CD4-positive, alpha-beta T cell treated with Interleukin-17A for 1 hour (primary cell): ENCODE data around the gene SLBP.
"Not testable (repeated sequence)": the region's sequence is repeated elsewhere in the genome, so short reads cannot be mapped to it uniquely, and the experiment has no call there.

Experiments
- DNase-seq: peaks from one replicate; pipeline ENCODE4 v3.0.0-alpha.2; 2020

Gene SLBP

DNA sequence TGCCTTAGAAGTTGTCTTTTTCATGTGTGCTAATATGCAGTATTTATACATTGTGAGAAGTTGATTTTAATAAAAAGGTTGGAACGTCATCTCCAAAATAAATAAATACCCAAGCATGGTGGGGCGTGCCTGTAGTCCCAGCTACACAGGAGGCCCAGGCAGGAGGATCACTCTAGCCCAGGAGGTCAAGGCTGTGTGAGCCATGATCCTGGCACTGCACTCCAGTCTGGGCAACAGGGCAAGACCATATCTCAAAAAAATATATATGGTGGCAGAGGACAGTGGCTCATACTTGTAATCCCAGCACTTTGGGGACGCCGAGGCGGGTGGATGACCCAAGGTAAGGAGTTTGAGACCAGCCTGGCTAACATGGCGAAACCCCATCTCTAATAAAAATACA lies 6.4 kb downstream of the SLBP start:
- no peak for DNase-seq

DNA sequence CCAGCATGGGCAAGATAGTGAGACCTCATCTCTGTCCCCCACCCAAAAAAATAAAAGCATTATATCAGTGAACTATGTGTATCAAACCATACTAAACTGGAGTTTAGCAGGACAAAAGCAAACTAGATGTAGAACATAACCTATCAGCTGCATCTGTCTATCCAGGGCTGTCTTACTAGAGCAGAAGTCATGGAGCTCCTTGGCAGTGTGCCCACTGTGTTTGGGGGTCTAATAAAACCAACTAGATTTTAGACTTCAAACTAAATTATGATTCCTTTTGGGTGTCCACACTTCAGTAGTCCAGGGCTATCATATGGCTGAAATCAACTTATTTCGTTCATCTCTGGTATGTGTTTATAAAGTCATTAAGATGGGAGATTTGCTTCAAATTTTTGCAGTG lies 8.3 kb downstream of the SLBP start:
- DNase-seq: no peak

DNA sequence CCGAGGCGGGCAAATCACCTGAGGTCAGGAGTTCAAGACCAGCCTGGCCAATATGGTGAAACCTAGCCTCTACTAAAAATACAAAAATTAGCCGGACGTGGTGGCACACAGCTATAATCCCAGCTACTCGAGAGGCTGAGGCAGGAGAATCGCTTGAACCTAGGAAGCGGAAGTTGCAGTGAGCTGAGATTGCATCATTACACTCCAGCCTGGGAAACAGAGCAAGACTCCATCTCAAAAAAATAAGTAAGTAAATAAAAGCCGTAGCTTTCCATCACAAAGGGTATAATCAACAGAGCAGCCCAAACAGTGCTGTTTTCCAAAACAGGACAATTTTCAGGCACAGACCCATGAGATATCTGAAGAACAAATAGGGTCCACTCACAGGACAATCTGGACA lies 10.4 kb downstream of the SLBP start:
- DNase-seq: not testable (repeated sequence)

DNA sequence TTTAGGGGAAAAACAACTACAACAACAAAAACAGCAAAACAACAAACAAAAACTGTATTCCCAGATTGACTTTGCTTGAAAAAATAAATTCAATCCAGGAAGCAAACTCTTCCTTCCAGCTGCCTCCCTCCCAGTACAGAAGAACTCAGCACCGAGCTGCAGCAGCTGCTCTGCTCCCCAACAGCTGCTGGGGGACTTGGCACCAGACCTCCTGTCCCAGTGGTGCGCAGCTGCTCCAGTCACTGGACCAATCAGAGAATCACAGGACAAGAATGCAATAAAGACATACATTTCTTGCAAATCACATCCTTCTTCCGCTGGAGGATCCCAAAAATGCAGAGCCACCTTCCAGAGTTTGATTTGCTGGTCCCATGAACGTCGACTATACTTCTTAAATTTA lies 16.2 kb downstream of the SLBP start:
- no peak for DNase-seq

DNA sequence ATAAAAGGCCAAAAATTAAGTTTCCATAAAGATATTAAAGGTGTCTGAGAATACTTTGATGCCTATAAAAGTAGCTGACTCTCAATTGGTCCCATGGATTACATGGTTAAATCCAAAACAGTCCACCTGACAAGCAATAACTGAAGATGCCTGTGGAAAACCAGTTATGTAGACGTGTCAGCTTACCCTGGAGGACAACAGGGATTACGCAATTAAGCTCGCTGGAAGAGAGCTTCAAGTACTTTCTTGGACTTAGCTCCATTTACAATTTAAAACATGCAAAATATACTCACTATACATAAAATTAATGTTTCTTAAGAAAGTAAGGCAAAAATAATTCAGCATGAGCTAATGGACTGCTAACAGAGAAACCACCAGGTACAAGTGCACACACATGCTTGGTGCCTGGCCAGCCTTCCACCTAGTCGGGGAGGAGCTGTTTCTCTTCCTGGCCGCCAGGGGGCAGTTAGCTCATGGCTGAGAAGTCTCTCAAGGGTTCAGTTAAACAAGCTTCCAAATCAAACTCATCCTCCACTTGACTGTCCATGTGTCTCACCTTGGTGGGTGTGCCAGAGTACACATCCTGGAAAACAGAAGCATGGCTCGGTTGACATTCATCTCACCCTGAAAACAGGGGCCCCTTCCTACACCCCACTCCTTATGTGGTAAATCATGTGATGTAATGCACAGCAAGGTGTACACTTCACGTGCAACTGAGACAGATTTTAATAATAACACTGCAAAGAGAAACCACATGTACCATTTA lies 18.8 kb downstream of the SLBP start:
- peak; percentile 87 for DNase-seq

DNA sequence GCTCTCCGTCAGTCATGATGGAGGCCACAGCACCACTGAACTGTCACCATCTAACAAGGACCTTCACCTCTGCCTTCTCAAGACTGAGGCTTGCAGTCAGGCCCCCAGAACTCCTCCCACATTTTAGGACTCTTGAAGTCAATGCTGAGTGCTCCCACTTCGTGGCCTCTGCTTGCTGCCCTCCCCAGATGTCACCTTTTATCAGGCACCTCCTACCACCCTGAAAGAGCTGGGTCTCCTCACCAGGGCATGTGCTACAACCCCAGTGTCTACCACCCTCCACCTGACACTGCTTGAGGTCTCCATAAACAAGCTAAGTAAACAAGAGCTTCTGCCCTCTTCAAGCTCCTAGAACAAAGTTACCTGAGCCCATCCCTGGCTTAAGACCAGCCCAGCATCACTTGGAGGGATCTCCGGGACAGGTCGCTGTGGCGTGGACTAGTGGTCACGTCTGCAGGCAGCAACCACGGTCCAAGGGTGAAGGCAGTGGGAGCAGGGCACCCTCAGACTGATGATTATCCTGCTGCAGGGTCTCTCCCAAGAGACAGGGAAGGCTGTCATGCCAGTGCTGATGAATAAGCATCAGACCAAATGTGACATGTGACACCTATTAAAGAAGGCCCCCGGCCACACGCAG lies 20.3 kb downstream of the SLBP start:
- DNase-seq: no peak

DNA sequence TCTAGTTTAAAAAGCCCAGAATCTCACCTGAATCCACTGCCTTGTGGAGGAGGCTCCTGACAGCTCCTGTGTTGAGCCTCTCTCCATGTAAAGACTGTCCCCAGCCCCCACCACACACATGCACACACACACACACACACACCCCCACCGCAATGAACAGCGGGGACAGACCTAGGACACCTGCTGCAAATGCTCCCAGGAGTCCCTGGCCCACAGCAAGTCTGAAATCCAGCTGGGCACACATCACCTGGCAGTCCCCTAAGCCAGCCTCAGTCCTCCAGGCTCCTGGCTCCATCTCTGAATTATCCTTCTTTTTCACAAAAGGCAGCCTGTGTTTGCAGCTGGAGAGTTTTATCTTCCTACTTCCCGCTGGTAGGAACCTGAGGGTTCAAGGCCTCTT lies 21.4 kb downstream of the SLBP start:
- DNase-seq: no peak

DNA sequence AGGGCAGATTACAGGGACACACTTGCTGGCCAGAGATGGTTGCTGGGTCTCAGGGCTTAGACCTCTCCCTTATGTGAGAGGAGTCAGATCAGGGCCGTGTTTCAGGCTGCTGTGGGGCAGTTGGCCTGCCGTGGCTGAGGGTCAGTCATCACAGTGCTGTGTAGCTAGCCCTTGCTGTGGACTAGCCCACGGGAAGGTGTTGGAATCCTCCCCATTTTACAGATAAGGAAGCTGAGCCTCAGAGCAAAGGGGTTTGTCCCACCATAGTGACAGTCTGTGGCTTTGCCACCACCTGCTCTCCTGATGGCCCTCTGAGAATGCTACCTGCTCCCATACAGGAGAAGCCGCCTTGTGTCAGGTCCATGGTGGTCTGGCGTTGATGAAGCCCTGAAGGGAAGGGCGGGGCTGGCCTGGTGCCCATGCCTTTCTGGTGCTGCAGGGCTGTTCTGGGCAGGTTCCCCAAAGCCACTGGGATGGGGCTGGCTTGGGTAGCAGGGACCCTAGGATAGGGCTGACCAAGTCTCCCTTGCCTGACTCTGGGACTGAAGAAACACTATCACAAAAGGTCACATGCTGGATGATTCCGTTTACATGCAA lies 25.6 kb downstream of the SLBP start:
- DNase-seq: no peak

DNA sequence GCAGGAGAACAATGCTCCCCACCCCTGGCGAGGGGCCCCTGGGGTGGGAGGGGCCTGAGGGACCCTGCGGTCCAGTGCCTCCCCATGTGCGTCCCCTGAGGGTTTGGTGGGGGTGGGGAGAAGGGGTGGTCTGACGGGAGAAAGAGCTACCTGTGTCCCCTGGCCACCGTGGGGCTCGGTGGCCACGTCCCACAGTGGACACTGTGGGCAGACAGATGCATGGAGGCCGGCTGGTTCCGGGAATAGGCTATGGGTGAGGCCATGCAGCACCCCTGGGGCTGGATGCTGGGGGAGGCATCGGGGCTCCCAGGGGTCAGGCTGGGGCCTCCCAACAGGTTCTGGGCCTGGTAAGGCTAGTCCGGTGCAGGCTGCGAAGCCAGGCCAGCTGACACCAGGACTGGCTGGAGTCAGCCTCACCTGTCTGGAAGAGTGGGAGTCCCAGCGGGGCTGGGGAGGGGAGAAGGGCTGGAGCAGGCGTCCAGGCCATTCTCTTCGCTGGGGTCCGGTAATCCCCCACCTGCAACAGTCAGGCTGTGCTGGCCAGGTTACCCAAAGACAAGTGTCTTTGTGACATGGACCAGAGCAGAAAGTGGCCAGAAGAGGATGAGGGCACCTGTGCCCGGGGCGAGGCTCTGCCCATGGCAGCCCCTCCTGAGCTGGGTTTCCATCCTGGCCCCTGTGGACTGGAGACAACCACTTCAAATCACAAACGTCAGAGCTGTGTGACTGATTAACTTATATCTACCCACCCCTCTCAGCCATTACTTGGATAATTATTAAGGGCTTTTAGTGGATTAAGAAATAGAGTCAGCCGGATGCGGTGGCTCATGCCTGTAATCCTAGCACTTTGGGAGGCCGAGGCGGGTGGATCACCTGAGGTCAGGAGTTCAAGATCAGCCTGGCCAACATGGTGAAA lies 26.6 kb downstream of the SLBP start:
- no peak for DNase-seq

DNA sequence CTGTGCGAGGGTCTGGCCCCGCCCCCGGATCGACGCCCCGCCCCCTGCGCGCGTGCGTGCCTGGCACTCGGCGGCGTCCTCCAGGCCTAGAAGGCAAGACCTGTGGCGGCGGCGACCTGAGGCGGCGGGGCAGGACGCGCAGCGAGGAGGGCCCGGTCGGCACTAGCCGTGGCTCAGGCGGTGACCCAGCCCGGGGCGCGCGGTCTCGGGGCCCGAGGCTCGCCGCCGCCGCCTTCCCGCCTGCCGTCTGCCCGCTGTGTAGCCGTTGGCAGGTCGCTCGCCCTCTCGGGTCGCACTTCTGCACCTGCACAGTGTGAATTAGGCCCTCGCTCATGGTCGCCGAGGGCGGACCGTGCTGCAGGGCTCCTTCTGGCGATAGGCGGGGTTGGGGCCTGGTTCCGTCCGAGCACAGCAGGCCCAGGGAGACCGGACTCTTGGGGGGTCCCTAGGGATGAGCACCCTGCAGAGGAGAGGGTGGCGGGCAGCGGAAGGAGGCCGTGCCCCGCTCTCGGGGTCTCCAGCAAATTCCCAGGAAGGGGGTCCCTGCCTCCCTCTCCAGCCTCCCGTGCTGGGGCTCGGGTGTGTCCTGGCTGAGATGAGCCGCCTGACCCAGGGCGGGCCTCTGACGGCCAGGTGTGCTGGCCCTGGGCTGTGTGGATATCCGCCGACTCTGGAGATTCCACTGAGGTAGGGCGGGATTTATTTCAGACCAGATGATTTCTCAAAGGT lies 27.4 kb downstream of the SLBP start:
- DNase-seq: no peak

DNA sequence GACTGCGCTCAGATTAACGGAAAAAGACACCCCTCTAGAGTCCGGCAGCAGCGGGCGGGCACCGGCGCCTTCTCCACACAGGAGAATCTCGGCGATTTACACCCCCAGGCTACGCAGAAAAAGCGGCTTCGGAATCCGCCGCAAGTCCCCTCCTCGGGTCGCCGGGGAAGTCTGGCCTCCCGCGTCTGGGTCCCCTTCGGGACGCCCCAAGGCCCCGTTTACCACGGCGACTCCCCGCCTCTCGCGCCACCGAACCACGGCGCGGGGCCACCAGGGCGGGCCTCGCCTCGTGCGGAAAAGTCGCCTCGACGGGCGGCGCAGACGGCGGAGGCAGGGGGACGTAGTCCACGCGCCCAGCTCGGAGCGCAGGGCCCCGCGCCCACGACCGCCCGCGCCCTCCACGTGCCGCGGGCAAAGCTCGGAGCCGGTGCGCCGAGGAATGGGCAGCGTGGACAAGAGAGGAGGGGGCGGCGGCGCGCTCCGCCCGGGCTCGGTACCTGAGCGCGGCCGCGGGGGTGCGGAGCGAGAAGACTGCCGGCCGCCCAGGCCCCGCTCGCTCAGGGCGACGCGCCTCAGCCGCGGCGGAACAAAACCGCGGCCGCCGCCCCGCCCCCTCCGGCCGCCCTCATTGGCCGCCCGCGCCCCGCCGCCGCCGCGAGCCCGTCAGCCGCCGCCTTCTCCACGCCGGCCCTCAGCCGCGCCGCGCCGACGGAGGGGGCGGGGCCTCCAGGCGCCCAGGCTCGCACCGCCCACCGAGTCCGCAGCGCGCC lies 28.2 kb downstream of the SLBP start, which contains the start of gene FAM53A:
Gene FAM53A (minus strand): TSS at position 578 of the 770 bp plus-strand sequence. CDS start 15,572 bp downstream, outside the sequence.
- DNase-seq: peak; percentile 92

DNA sequence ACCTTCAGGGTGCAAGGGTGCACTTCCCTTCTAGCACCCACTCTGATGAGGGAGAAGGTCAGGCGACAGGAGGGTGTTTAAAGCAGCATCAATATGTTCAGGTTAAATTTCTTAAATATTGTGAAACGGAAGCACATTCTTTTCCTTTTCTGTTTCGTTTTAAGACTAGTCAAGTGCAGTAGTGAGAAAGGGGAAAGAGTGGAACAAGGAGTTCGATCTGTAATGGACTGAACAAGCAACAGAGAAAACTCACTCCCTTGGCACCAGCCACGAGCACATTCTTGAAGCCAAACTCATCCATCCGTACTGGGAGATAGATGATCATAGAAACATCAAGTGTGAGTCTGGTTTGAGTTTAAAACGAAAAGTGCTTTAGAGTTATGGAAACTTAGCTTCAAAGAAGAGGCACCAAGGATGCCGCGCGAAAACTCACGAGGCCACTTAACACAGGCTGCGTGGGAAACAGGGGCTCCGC lies 28.8 kb downstream of the SLBP start:
- DNase-seq: peak; percentile 34

DNA sequence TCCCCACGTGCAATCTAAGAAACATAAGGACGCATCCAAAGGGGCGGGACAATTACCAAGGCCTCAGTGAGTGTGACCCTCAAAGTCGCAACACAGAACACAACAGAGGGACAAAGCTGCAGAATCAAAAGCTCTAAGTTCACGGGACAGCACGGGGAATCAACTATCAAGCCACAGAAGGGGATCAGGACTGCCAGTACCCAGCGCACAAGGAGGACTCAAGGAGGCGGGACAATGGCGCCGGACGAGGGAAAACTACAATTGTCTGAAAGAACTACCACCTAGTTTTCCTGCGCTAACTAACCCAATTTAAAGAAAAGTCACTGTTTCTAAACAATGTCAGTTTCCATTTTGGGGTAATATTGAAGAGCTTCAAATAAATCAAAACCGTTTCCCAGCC lies 29.3 kb downstream of the SLBP start:
- no peak for DNase-seq

DNA sequence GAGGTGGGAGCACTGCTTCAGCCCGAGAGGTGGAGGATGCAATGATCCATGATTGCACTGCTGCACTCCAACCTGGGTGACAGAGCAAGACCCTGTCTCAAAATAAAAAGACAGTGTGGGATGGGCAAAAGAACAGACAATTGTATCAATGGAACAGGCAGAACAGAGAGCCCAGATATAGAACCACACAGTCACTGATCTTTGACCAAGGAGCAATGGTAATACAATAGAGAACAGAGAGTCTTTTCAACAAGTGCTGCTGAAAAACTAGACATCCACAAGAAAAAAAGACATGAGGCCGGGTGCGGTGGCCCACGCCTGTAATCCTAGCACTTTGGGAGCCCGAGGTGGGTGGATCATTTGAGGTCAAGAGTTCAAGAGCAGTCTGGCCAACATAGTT lies 33.9 kb downstream of the SLBP start:
- no peak for DNase-seq

DNA sequence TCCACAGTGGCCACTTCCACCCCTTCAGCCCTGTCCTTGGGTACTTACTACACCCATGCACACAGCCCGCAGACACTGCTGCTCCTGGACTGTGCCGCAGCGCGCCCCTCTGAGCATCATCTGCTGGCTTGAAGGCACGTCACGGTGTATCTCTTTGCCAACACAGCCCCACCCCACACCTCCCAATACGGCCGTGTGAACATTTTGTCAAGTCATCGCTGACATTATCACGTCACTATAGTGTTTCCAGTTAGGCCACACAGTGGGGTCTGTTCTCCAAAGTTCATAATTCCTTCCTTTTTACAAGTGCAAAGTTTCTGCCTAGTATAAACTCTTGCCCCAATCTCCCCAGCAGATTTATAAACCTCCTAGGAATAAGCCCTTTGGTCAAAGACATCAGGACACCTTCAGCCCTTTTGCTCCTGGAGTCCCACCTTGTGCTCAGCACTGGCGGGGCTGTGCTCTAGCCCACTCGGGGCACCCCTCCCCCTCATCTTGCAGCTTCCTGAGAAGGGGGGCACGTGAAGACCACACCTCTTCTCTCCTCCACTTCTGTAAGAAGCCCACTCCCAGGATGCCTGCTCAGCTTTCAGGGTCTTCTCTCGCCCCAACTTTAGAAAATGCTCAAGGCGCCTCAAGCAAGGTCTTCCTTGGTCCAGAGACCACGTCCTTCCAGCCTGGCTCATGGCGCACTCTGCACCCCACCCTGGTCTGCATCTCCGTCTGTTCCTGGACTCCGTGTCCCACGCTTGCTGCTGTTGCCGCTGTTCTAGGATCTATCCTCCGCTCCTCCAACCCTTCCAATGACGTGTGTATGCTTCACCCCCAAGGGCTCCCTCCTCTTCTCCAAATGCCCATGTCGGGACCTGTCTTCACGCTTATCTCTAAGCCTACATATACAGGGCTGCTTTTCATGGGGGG lies 35.3 kb downstream of the SLBP start:
- no peak for DNase-seq

DNA sequence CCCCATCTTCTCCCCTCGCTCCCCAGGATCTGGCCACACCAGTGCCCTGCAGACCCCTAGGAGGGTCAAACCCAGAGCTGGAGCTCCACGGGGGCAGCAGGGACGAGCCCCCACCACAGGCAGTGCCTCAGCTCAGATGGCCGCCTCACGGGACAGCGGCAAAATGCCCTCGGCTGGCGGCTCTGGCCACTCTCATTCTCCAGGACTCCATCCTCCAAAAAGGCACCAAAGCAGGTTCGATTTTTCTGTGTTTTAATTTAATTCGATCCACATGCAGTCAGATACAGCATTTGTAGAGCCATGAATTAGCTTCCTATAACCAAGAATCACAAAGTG lies 36.3 kb downstream of the SLBP start:
- DNase-seq: no peak

DNA sequence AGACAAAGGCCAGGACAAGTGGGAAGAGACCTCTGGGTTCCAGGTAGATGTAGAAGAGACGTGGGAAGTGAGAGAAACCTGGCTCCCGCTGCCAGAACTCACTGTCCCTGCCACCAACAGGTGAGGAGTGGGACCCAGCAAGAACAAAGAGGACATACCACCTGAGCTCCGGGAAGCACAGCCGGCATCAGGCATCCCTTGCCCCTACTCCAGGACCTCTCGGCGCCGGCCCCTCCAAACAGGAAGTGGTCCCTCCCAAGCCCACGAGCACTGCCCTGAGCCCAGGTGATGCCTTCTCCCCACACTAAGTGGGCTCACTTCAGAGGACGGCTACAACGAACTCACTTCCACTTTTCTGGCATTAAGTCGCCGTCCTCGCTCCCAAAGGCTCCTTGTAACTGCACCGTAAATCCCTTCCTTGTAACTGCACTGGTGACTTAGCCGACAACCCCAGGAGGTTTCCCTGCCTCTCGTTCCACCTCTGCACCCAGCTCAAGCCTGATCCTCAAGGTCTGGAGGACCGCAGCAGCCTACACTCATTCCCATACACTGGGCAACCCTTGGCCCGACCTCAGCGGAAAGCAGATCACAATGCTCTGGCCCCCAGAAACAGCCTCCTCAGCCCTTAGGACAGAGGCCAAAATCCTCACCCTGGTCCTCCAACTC lies 36.9 kb downstream of the SLBP start:
- no peak for DNase-seq

DNA sequence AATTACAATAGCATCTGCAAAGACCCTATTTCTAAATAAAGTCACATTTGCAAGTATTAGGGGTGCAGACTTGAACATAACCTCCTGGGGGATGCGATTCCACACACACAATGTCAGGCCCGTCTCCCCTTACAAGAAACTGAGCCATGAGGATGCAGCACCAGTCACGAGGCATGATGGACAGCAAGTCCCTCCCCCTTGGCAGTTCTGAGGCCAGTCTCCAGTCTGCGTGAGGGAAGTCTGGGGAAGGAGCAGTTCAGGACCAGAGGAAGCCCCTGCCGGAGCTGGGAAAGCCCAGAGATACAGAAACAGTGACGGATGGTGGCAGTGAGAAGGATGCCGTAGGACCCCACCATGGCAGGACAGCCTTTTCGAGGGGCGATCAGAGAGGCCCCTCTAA lies 37.4 kb downstream of the SLBP start:
- no peak for DNase-seq

DNA sequence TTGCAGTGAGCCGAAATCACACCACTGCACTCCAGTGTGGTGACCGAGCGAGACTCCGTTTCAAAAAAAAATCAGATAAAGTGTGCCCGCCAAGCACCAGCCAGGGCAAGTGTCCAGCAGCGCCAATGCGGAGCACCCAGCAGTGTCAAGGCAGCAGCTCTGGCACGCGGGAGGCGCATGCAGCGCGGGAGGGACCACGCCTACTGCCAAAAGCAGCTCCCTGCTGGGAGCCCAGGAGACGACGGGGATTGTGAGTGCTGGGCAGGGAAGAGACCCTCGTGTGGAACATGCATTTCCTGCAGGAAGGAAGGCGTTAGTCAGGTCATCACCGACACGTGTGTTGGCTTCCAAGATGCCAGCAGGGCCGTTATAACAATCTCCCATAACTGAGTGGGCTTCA lies 38.4 kb downstream of the SLBP start:
- DNase-seq: no peak

DNA sequence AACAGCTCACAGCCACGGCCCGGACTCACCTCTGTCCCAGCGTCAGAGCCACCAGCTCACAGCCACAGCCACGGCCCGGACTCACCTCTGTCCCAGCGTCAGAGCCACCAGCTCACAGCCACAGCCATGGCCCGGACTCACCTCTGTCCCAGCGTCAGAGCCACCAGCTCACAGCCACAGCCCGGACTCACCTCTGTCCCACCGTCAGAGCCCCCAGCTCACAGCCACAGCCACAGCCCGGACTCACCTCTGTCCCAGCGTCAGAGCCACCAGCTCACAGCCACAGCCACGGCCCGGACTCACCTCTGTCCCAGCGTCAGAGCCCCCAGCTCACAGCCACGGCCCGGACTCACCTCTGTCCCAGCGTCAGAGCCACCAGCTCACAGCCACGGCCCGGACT lies 41.1 kb downstream of the SLBP start:
- DNase-seq: not testable (repeated sequence)
